Endothelial cell of hepatic sinusoid (primary cell): ENCODE measurements around the gene SETBP1.

Experiments used
- in situ Hi-C: cut with HindIII; loops from 2 replicates; pipeline ENCODE4 v1.10.0; 2017; ENCODE audit warnings: low sequenced_read_pairs

SETBP1 gene

DNA sequence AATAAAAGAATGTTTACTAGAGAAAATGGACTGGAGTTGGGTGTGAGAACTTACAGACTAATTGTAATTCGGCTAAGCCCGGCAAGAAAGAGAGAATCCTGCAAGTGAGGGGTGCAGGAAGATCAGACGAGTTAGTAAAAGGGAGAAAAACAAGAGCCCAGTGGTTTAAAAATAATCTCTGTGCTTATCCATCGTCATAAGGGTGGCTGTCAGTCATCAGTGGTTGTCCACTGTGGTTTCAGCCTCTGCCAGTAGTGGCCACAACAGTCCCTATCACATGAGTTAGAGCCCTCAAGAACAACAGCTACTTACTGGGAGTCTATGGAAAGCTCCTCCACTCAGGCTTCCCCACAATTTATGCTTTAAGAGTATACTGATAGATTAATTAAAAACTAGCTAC is 239.8 kb downstream of the SETBP1 start:
- in situ Hi-C loops = no loop called here

DNA sequence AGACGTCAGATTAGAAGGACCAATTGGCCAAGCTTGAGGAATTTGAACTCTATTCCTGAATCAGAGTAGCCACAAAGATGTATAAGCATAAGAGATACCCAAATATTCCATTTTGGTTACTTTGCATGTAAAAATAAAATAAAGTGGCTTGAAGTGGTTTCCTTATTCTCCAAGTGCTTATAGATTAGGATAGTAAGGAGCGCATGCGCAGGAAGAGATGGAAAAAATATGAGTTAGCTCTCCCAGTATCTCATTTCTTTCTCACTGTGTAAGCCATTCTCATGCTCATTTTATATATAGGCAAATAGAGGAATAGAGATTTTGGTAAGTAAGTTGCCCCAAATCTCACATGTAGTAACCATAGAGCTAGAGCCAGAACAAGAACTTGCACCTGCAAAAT is 241.3 kb downstream of the SETBP1 start:
- in situ Hi-C loops = no loop called here

DNA sequence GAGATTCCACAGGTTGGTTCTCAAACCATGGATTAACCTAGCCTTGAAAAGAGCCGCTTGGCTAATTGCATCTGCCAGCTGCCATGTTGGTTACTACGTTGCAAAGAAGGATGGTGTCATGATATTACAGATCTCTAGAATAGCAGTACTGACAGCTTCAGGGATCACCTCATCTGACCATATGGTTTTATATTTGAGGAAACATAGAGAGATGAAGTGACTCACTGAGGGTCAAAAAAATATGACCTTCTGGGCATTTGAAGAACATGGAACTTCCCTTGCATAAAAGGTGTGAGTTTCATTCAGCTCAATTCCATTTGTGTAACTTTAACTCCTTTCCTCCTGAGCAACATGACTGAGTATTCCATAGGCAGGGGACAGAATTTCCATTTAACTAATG is 242.3 kb downstream of the SETBP1 start:
- in situ Hi-C loops = no loop called here

DNA sequence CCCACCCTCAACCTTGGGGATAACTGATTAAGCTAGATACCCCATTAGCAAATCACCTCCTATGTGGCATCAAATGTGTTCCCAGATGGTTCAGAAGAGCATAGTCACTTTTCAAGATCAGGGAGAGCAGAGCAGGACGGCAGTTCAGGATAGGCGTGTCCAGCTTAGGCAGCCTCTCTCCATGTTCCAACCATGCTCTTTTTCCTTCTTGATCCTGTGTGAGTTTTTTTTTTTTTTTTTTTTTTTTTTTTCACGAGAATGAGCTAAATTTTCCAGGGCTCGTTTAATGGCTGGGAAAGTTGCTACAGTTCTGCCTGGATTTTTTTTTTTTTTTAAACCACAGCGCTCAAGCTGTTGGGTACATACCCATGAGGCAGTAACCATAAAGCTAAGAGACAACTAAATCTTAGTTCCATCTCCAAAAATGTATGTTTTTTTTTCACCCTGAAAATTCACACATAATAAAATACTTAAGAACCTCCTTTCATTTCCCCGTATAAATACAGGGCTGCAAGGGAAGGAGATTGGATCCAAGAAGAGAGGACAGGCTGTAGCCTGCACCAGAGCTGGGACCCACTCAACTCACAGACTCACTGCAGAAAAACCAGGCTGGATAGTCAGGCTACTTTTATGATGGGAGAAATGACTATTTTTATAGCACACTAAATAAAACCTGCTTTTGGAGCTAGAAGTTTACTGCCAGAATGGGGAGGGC is 244.3 kb downstream of the SETBP1 start:
- in situ Hi-C loops = no loop called here

DNA sequence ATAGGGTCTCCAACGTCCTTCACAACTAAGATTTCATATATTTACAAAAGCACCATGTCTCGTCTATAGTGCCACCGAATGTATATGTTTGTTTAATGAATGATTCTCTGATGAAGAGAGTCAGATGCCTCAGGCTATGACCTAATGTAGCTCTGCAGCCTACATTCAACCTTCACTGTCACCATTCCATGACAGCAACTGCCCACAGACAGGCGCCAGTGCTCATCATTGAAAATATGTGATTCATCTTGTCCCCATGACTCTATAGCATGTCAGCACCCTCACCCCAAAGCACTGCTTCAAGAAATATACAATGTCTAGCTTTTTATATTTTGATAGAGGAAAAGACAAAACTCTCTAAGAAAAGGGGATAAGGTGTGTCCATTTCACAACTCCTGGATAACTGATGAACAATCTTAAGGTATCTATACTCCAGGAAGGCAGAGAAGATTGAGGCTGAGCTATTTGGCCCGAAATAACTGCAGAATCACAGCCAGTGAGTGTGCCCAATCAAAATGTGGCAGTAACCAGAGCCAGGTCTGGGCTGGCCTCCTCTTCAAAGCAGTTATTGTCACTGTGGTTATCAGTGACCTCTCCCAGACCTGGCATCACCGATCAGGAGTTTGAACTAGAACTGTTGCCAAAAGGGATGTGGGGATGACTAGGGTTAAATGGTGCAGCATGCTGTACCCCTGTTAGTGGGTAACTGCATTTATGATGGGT is 246.6 kb downstream of the SETBP1 start:
- in situ Hi-C loops = no loop called here

DNA sequence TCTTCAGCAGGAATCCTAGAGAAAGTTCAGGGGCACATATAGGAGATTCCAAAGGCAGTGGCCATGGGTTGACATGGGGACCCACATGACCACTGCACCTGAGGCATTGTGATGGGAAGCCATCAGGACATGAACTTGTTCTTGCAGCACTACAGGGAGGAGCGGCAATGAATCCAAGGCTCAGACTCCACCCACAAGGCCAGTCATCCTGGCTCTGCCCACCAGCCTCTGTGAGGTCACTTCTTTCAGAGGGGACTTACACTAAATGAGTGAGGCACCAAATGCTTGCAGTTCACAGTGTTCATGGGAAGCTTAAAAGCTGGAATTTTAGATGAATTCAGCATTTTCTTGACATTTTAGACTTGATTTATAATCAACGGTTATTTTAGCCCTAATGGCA is 254.2 kb downstream of the SETBP1 start:
- in situ Hi-C loops = no loop called here

DNA sequence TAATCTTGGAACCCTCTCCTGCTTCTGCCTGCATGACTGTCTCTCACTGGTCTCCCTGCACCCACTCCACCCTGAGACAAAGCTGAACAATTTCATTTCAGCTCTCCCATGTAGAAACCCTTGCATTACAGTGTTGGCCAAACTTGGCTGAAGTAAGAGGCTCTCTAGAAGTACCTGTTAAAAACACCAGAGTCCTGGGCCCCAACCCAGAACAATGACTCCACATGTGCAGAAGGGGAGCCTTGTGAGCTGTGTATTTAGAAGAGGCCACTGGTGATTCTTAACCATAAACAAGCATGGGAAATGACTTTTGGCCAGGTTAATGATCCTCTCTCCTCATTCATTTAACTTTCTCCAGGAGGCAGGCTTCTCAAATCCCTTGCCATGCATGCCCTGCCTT is 254.8 kb downstream of the SETBP1 start:
- in situ Hi-C loops = no loop called here

DNA sequence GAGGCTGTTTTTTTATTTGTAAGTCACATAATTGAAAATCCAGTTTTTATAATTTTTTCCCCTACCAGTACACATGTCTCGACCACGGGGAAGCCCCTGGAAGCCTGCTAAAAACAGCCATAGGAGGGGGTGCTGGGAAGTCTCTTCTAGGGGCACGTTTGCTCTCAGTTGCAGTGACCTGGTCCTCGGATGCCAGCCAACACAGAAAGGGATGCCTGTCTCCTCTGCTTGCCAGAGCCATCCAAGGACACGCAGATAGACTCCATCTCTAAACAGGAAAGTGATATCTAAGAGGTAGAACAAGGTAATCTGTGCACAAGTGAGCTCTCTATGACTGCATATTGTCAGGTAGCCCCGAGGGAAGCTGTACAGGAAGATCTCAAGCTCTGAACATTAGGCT is 255.8 kb downstream of the SETBP1 start:
- in situ Hi-C loops = no loop called here

DNA sequence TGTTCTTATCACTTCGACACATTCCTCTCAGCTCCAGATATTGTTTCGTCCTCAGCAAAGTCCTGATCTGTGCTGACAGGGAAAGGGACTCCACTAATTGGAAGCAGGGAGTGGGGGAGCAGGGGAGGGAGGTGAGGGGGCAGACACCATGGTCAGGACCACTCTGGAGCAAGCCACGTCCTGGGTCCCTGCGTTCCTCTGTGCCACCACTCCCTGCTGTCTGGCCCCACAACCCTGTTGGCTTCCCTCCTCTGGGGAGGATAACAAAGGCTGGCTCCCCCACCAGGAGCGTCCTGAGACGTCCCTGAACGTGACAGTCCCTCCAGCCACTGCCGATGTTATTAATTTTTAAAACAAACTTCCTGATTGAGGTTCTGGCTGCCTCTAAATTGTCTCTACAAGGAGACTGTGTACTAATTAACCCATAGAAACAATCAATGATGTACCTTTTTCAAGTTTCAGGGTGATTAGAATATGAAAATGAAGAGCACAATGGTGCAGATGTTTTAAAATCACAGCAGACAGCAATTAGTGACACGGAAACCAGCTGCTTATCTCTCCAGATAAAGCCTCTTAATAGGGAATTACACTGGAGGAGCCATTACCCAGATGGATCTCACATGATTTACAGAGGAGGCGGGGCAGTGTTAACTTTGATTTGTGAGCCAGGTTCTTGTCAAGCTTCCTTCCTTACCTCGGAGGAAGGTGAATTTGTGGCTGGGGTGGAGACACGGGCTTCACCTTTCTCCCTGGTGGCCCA is 257.5 kb downstream of the SETBP1 start:
- in situ Hi-C loops = no loop called here

DNA sequence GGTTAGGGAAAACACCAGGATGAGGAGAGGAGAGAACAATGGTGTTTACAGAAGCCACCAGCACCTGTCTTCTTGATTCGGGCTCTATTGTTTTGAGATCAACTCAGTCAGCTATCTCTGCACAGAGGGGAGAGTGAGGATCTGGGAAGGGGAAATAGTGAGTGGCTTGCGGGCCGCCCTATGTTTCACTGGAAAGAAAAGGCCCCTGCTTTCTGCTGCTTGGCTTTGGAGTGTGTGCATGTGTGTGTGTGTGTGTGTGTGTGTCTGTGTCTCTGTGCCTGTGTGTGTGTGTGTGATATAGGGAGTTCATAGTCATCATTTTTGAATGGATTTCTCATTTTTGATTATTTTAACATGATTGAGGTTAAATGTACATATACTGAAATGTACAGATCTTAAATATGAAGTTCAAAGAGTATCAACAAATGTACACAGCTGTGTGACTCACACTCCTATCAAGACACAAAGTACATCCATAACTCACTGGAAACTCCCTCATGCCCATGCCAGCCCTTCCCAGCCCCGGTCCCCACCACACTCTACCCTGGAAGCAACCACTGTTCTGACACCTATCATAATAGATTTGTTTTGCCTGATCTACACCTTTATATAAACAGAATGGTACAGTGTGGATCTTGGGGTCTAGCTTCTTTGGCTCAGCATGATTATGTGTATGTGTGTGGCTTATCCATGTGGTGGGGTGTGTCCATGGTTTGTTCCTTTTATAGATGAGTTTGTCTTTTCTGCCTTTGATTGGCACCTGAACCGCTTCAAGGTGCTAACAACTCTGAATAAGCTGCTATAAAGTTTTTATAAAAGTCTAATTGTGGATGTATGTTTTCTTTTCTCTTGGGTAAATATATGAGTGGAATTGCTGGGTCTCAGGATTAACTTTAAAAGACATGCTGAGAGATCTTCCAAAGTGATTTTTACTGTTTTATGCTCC is 258.3 kb downstream of the SETBP1 start:
- in situ Hi-C loops = no loop called here

DNA sequence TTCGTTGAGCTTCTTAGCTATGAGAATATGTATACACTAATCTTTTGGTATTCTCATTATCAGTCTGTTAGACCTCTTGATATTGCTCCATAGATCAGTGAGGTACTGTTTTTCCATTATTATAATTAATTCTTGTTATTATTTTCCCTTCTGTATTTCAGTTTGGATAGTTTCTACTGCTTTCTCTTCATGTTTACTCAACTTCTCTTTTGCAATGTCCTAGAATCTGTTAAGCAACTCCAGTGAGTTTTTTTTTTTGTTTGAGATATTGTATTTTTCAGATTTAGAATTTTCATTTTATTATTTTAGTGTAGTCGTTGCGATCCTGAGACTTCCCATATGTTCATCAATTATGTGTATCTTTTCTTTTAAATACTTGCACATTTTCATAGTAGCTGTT is 260.8 kb downstream of the SETBP1 start:
- in situ Hi-C loops = no loop called here

DNA sequence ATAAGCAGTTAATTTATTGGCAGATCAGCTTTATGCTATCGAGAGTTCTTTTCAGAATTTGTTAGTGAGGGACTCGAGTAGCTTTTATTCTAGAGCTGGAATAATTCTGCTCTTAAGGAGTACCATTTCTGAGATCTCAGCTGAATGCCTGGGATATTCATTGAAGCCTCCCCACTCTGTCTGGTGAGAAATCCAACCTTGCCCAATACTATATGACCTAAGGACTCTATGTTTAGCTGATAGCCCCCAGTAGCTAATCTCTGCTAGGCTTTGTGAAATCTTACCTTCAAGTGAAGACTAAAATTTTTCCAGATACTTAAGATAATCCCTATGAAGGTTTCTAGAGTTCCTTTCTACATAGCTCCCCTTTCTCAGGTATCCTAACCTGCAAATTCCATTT is 261.4 kb downstream of the SETBP1 start:
- in situ Hi-C loops = no loop called here

DNA sequence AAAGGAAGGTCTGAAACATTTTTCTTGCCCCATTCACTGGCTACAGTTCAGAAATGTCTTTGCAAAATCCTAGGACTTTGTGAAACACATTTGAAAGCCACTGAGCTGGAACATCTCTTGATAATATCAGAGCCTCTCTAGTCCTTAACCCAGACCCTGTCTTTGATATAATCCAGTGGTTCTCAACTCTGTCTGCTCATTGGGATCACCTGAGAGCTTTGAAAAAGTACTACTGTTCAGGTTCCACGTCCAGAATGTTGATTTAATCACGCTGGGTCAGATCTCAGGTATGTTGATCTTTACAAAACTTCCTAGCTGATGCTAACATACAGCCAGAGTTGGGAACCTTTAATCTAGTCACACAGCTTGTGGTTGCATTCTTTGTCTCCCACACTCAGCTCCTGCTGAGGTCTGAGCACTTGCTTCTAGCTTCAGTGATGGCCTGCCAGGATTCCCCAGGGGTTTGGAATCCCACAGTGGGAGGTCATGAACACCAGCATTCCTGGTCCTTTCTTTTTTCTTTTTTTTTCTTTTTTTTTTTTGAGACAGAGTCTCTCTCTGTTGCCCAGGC is 262.7 kb downstream of the SETBP1 start:
- in situ Hi-C loops = no loop called here

DNA sequence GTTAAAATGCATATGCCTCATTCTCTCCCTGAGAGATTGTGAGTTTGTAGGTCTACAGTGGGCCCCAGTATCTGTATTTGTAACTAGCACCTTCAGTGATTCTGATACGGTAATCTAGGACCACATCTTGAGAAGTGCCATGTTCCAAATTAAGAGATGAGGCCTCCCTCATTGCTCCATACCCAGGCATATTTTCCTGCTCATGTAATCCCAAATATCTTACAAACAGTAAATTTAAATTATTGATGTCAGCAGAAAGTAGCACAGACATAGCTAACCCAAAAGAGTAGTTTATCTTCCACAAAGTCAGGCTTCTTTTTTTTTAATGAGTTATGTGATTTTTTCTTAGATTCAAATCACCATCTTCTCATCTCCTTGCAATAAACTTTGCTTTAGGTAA is 263.8 kb downstream of the SETBP1 start:
- in situ Hi-C loops = no loop called here

DNA sequence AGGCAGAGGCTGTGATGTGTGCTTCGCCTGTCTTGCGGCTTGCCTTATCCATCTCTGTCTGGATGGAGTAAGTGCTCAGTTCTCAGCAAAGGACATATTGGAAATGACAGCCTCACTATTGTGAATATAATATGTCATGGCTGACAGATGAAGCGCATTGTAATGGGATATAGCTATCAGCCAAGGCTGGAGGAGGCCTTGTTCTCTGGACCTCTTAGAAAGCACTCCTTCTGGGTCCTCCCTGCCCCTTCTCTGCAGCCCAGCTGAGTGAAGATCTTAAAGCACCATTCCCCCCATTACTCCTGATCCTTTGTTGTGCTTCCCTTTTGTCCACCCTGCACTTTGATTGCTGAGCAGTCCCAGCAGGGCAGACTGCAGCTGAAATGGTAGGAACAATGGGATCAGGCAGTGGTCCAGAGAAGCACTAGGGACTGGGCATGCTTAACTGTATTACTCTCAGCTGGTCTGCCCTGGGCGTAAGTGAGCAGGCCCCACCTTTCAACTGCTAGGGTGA is 265.3 kb downstream of the SETBP1 start:
- in situ Hi-C loops = no loop called here

DNA sequence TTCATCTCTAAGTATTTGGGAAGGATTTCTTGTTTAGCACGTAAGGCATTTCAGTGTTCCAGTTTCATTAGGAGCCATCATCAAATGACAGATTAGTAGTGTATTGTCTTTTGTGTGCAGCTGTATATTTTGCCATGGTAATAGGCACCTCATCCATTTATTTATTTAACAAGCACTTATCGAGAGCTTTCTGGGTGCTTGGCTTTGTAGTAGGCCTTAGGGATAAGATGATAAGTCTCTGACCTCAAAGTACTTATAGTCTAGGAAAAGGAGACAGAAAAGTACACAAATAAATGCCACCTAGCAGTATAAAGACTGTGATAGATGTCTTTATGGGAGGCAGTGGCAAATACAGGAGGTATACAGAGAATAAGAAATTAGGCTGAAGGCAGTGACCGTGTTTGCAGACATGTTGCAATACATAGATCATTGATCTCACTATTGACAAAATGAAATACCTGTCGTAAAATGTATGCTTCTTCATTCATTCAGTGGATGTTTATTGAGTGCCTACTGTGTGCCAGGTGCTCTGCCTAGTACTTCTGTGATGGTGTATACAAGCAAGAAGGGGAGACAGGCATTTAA is 265.9 kb downstream of the SETBP1 start:
- in situ Hi-C loops = no loop called here

DNA sequence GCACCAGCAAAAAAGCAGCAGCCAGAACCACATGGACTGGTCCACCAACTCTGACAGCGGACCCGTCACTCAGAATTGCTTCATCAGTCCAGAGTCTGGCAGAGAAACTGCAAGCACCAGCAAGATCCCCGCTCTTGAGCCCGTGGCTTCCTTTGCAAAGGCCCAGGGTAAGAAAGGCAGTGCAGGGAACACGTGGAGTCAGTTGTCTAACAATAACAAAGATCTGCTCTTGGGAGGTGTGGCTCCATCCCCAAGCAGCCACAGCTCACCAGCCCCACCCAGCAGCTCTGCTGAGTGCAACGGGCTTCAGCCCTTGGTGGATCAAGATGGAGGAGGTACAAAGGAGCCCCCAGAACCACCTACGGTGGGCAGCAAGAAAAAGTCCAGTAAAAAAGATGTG is 269.3 kb downstream of the SETBP1 start:
- in situ Hi-C loops = no loop called here

DNA sequence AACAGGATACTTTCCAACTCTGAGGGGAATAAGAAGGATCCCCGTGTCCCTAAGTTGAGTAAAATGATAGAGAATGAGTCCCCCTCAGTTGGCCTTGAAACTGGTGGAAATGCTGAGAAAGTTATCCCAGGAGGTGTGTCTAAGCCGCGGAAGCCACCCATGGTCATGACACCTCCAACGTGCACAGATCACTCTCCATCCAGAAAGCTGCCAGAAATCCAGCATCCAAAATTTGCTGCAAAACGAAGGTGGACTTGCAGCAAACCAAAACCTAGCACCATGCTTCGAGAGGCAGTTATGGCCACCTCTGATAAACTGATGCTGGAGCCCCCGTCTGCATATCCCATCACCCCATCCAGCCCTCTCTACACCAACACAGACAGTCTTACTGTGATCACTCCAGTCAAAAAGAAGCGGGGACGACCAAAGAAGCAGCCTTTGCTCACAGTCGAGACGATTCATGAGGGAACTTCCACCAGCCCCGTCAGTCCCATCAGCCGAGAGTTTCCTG is 270.1 kb downstream of the SETBP1 start:
- in situ Hi-C loops = no loop called here

DNA sequence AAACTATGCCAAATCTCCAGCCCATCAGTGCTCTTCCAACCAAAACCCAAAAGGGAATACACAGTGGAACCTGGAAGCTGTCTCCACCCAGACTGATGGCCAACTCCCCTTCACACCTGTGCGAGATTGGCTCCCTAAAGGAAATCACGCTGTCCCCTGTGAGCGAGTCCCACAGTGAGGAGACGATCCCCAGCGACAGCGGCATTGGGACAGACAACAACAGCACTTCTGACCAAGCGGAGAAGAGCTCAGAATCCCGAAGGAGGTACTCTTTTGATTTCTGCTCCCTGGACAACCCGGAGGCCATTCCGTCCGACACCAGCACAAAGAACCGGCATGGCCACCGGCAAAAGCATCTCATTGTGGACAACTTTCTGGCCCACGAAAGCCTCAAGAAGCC is 271.1 kb downstream of the SETBP1 start:
- in situ Hi-C loops = no loop called here

DNA sequence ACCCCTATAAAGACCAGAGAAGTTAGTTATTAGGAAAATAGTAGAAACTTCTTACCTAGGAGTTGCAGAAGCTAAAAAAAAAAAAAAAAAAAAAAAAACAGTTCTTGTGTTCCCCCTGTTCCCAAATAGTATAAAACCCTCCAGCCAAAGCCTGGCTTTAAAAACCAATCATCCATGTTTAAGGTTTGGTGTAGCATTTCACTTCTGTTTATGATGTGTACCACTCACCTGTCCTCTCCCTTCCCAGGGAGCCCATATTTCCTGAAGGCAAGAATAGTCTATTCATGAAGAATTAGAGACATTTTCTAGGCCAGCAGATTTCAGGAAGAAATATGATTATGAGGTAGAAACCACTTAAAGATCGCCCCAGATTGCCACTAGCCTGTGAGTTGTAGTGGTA is 273.6 kb downstream of the SETBP1 start:
- in situ Hi-C loops = no loop called here
